H1 (cell line): ENCODE measurements around the gene SYVN1. TPM values are rescaled to one million over a fixed set of nuclear protein-coding genes. Genes with fewer than 3 reads are reported as not detected.

Experiments used
- CTCF ChIA-PET: fragments of 300-600 bp; sonication (Branson Sonifier 250); formaldehyde crosslinking; loops from one replicate; lab custom pipeline; 2021; ENCODE audit not compliant: partially characterized antibody; lab: Charles Lee
- POLR2A ChIA-PET: fragments of 300-600 bp; sonication (Branson Sonifier 250); formaldehyde crosslinking; loops from one replicate; lab custom pipeline; 2021; ENCODE audit warnings: inconsistent platforms; ENCODE audit not compliant: partially characterized antibody; lab: Charles Lee
- DNase-seq, 2 experiments: peaks; one replicate each; pipeline versions ENCODE4 v3.0.0 to v3.0.0-alpha.2; 2010 to 2022; ENCODE audit warnings: low spot score in 2 of 2, low read depth in 1 of 2, mixed read lengths in 1 of 2
- FAIRE-seq: peaks from 2 replicates; lab custom pipeline; 2011; peaks lifted over from hg19 to GRCh38; lab: Jason Lieb, UNC
- H2AFZ ChIP-seq: 2 replicates; pipeline ENCODE4 v1.8.1; 2012; ENCODE audit warnings: low read length, inconsistent platforms
- H2AK5ac ChIP-seq: 2 replicates; pipeline ENCODE4 v1.6.1; 2013; ENCODE audit warnings: low read depth, low read length
- H2BK120ac ChIP-seq: replicated peaks from 2 replicates; pipeline ENCODE3; 2013; ENCODE audit warnings: low read depth, low read length, inconsistent platforms
- H2BK12ac ChIP-seq: 2 replicates; pipeline ENCODE4 v1.6.1; 2013; ENCODE audit warnings: low read depth, low read length
- H2BK15ac ChIP-seq: 2 replicates; pipeline ENCODE4 v1.6.1; 2013; ENCODE audit warnings: low read length
- H2BK20ac ChIP-seq: 2 replicates; pipeline ENCODE4 v1.6.1; 2013; ENCODE audit warnings: low read length
- H2BK5ac ChIP-seq: 2 replicates; pipeline ENCODE4 v1.6.1; 2013; ENCODE audit warnings: low read depth, low read length
- H3K14ac ChIP-seq: 2 replicates; pipeline ENCODE4 v1.6.1; 2013; ENCODE audit warnings: inconsistent platforms; ENCODE audit not compliant: insufficient read length
- H3K18ac ChIP-seq: 2 replicates; pipeline ENCODE4 v1.6.1; 2013; ENCODE audit warnings: low read length; ENCODE audit errors: extremely low read depth
- H3K23ac ChIP-seq: 2 replicates; pipeline ENCODE4 v1.6.1; 2013; ENCODE audit warnings: inconsistent platforms; ENCODE audit not compliant: insufficient read length
- H3K23me2 ChIP-seq: 2 replicates; pipeline ENCODE4 v1.6.1; 2013; ENCODE audit warnings: low read depth, low read length
- H3K27ac ChIP-seq: 2 replicates; pipeline ENCODE4 v1.6.1; 2011; ENCODE audit warnings: low read depth, low read length, inconsistent platforms
- H3K27me3 ChIP-seq, 4 experiments: replicated peaks in 1 of 4; 1 replicate in 1 of 4; 2 replicates in 3 of 4; pipeline versions ENCODE4 v1.6.1 to v1.8.1; 2011 to 2013; ENCODE audit warnings: low read length in 3 of 4, mild to moderate bottlenecking in 3 of 4, inconsistent platforms in 2 of 4, mixed read lengths in 2 of 4, moderate library complexity in 1 of 4; ENCODE audit not compliant: control insufficient read depth in 3 of 4, insufficient read depth in 3 of 4; ENCODE audit errors: extremely low read depth in 1 of 4
- H3K36me3 ChIP-seq, 4 experiments: 2 replicates each; pipeline versions ENCODE4 v1.6.1 to v1.8.1; 2011 to 2013; ENCODE audit warnings: mild to moderate bottlenecking in 4 of 4, low read length in 3 of 4, moderate library complexity in 2 of 4, control low read depth in 1 of 4, inconsistent platforms in 1 of 4; ENCODE audit not compliant: insufficient read depth in 4 of 4, control insufficient read depth in 2 of 4
- H3K4ac ChIP-seq: replicated peaks from 2 replicates; pipeline ENCODE3; 2013; ENCODE audit warnings: low read length, low read depth, mixed read lengths, inconsistent platforms; ENCODE audit not compliant: insufficient read length
- H3K4me1 ChIP-seq, 4 experiments: replicated peaks in 1 of 4; 1 replicate in 1 of 4; 2 replicates in 3 of 4; pipeline versions ENCODE4 v1.6.1 to v1.8.1; 2011 to 2013; ENCODE audit warnings: low read length in 3 of 4, inconsistent platforms in 2 of 4, mixed read lengths in 1 of 4; ENCODE audit not compliant: insufficient read depth in 4 of 4, control insufficient read depth in 3 of 4
- H3K4me2 ChIP-seq, 2 experiments: 2 replicates each; pipeline versions ENCODE4 v1.6.1 to v1.8.1; 2011 to 2013; ENCODE audit warnings: low read depth in 2 of 2, low read length in 2 of 2, control low read depth in 1 of 2, inconsistent platforms in 1 of 2, mild to moderate bottlenecking in 1 of 2; ENCODE audit not compliant: insufficient read depth in 1 of 2
- H3K4me3 ChIP-seq, 4 experiments: fragments of 200-600, 300-600 bp in 1 of 4; sonication (generic), shearing (Covaris generic), sonication (Bioruptor Twin) in 1 of 4; 2 replicates each; pipeline versions ENCODE4 v1.5.1 to v1.8.1; 2011 to 2016; ENCODE audit warnings: low read length in 4 of 4, low read depth in 3 of 4, control low read depth in 2 of 4, inconsistent platforms in 2 of 4, mild to moderate bottlenecking in 2 of 4, mixed read lengths in 1 of 4, moderate library complexity in 1 of 4; ENCODE audit not compliant: insufficient read depth in 2 of 4; ENCODE audit errors: extremely low read depth in 1 of 4
- H3K56ac ChIP-seq: replicated peaks from 2 replicates; pipeline ENCODE3; 2013; ENCODE audit warnings: low read depth, mild to moderate bottlenecking, mixed read lengths, low read length, inconsistent platforms; ENCODE audit not compliant: insufficient read length
- H3K79me1 ChIP-seq: 2 replicates; pipeline ENCODE4 v1.6.1; 2013; ENCODE audit warnings: low read depth, low read length, control low read depth
- H3K79me2 ChIP-seq, 2 experiments: 2 replicates each; pipeline versions ENCODE4 v1.6.1 to v1.8.1; 2012 to 2013; ENCODE audit warnings: low read length in 2 of 2, mild to moderate bottlenecking in 2 of 2, inconsistent platforms in 1 of 2; ENCODE audit not compliant: insufficient read depth in 2 of 2, control insufficient read depth in 1 of 2
- H3K9ac ChIP-seq, 4 experiments: replicated peaks in 1 of 4; 1 replicate in 1 of 4; 2 replicates in 3 of 4; pipeline versions ENCODE4 v1.6.1 to v1.8.1; 2011 to 2013; ENCODE audit warnings: low read depth in 3 of 4, low read length in 3 of 4, control low read depth in 2 of 4, mild to moderate bottlenecking in 2 of 4, moderate library complexity in 2 of 4, inconsistent platforms in 1 of 4; ENCODE audit errors: extremely low read depth in 1 of 4
- H3K9me3 ChIP-seq, 2 experiments: 2 replicates each; pipeline versions ENCODE4 v1.6.1 to v1.8.1; 2012 to 2013; ENCODE audit warnings: mild to moderate bottlenecking in 2 of 2, moderate library complexity in 2 of 2, control low read depth in 1 of 2, inconsistent platforms in 1 of 2, low read depth in 1 of 2, low read length in 1 of 2, mixed read lengths in 1 of 2; ENCODE audit not compliant: insufficient read depth in 2 of 2
- H4K20me1 ChIP-seq, 2 experiments: replicated peaks in 1 of 2; 2 replicates each; pipeline versions ENCODE3 to v1.8.1; 2011 to 2013; ENCODE audit warnings: inconsistent platforms in 2 of 2, low read length in 2 of 2, mild to moderate bottlenecking in 1 of 2; ENCODE audit not compliant: insufficient read depth in 2 of 2, control insufficient read depth in 1 of 2
- H4K5ac ChIP-seq: 2 replicates; pipeline ENCODE4 v1.6.1; 2013; ENCODE audit warnings: low read length, low read depth, mixed read lengths, inconsistent platforms; ENCODE audit not compliant: insufficient read length
- H4K8ac ChIP-seq: 2 replicates; pipeline ENCODE4 v1.8.0; 2013; ENCODE audit warnings: mild to moderate bottlenecking, moderate library complexity, low read length, inconsistent platforms; ENCODE audit not compliant: insufficient read depth; ENCODE audit errors: extremely low read depth
- H4K91ac ChIP-seq: replicated peaks from 2 replicates; pipeline ENCODE3; 2013; ENCODE audit warnings: low read length, mixed read lengths, inconsistent platforms; ENCODE audit not compliant: insufficient read length
- BACH1 ChIP-seq: IDR thresholded peaks from 2 replicates; pipeline ENCODE4 v1.6.1; 2012; ENCODE audit warnings: low read length, improper control_type of control experiment
- CBX5 ChIP-seq: fragments of 300-800, 300-1000 bp; sonication (generic); IDR thresholded peaks from 2 replicates; pipeline ENCODE4 v1.7.1; 2016; ENCODE audit warnings: antibody characterized with exemption, low read length, low read depth
- CHD1 ChIP-seq: IDR thresholded peaks from 2 replicates; pipeline ENCODE4 v1.6.1; 2012; ENCODE audit warnings: low read depth, low read length, improper control_type of control experiment
- CTCF ChIP-seq, 3 experiments: IDR thresholded peaks; 1 replicate in 2 of 3; 2 replicates in 1 of 3; pipeline versions ENCODE4 v1.5.1 to v1.6.1; 2011; ENCODE audit warnings: low read length in 3 of 3, mild to moderate bottlenecking in 3 of 3, inconsistent platforms in 2 of 3, low read depth in 1 of 3, moderate library complexity in 1 of 3; ENCODE audit not compliant: insufficient read depth in 1 of 3; ENCODE audit errors: control extremely low read depth in 1 of 3
- JUND ChIP-seq: IDR thresholded peaks from 2 replicates; pipeline ENCODE4 v1.6.1; 2011; ENCODE audit warnings: mild to moderate bottlenecking, improper control_type of control experiment, low read length
- SIX5 ChIP-seq: IDR thresholded peaks from 2 replicates; pipeline ENCODE4 v1.6.1; 2011; ENCODE audit warnings: mild to moderate bottlenecking, low read depth, low read length
- SP1 ChIP-seq: IDR thresholded peaks from 2 replicates; pipeline ENCODE4 v1.6.1; 2011; ENCODE audit warnings: low read depth, low read length
- SP2 ChIP-seq: IDR thresholded peaks from 2 replicates; pipeline ENCODE4 v1.6.1; 2012; ENCODE audit warnings: mild to moderate bottlenecking, low read length, inconsistent platforms
- SRF ChIP-seq: IDR thresholded peaks from 2 replicates; pipeline ENCODE4 v1.6.1; 2011; ENCODE audit warnings: mild to moderate bottlenecking, low read depth, low read length, moderate library complexity
- SUZ12 ChIP-seq: fragments of 200-600 bp; sonication (generic); IDR thresholded peaks from 2 replicates; pipeline ENCODE4 v1.6.1; 2012; ENCODE audit warnings: mild to moderate bottlenecking, inconsistent platforms, low read length, moderate library complexity, mixed read lengths
- TBP ChIP-seq: IDR thresholded peaks from 2 replicates; pipeline ENCODE4 v1.6.1; 2011; ENCODE audit warnings: low read depth, low read length, improper control_type of control experiment
- TEAD4 ChIP-seq: IDR thresholded peaks from 2 replicates; pipeline ENCODE4 v1.6.1; 2012; ENCODE audit warnings: low read depth, low read length, inconsistent platforms, mixed read lengths
- WGBS, 2 experiments: shearing (Covaris generic) in 1 of 2; methylation state at CpG; one replicate each; pipeline versions ENCODE4 v1.1.6 to v1.1.7; 2013 to 2015; ENCODE audit warnings: low lambda C conversion rate in 2 of 2, mixed read lengths in 2 of 2, inconsistent platforms in 1 of 2, low coverage in 1 of 2, missing lambda C conversion rate in 1 of 2; ENCODE audit not compliant: insufficient replicate concordance in 2 of 2, insufficient coverage in 1 of 2, insufficient read length in 1 of 2; ENCODE audit errors: extremely low coverage in 1 of 2, missing lambda C conversion rate in 1 of 2; 5-methylcytosine and 5-hydroxymethylcytosine counted together
- polyA plus RNA-seq, 7 experiments: library from polyadenylated mRNA; depleted of rRNA in 3 of 7; stranded (reverse) in 5 of 7; unstranded in 2 of 7; fragments of >200 nt in 5 of 7; fragments of 200-250 nt in 2 of 7; gene quantifications; 1 replicate in 5 of 7; 2 replicates in 1 of 7; 4 replicates in 1 of 7; pipeline versions ENCODE4 v1.2.1 to v1.2.3, GENCODE V29; 2011 to 2013; ENCODE audit warnings: missing spikeins in 2 of 7, mixed read lengths in 2 of 7
- total RNA-seq: library from RNA; stranded (reverse); fragmentation: NEBNext Ultra II Directional; extraction: Animal tissue kit (Norgen Biotek cat#: 25700); gene quantifications from 2 replicates; pipeline ENCODE4 v1.2.1, GENCODE V29; 2021

The SYVN1 gene
- total and polyA plus RNA-seq, 2 of the 8 experiments (the other 6 are each of a cell fraction or from before 2014, with no cell fraction given): 27.8 to 29.4 TPM

- no peak overlapping the region for H3K4me2 ChIP-seq
- no peak overlapping the region for H2BK20ac ChIP-seq
- no peak overlapping the region for H3K27ac ChIP-seq
- H3K9me3 ChIP-seq: no peaks in the 10 kb centered on the region
- no peaks in the 10 kb centered on the region for H3K27me3 ChIP-seq
- CTCF ChIA-PET: interaction anchor here (0.7 to 9.5 kb wide), 5 partner anchors 8 to 202 kb away, joined by 3 to 71 read pairs (median 3); partner anchors contain the start of genes CAPN1 and TM7SF2
- H3K79me2 ChIP-seq: peaks cover 0 to 18% of the 10 kb centered on the region in 2 experiments; a peak in 3 of 4 replicates
- peaks cover 0 to 12% of the 10 kb centered on the region in 2 experiments for H4K20me1 ChIP-seq
- H4K5ac ChIP-seq: no peak overlapping the region
- H3K9ac ChIP-seq: no peak overlapping the region
- POLR2A ChIA-PET: interaction anchor here (0.6 to 15.8 kb wide), 10 partner anchors 10 to 243 kb away, joined by 3 to 305 read pairs (median 4); partner anchors contain the start of genes FAU, MRPL49, SPDYC and SYVN1
- H3K4me1 ChIP-seq: no peaks in the 10 kb centered on the region
- no peak overlapping the region for H4K8ac ChIP-seq
- no peak overlapping the region for H3K14ac ChIP-seq
- H3K56ac ChIP-seq: no peak overlapping the region
- no peak overlapping the region for H2BK120ac ChIP-seq
- no peak overlapping the region for H3K18ac ChIP-seq
- H3K4me3 ChIP-seq: no peak overlapping the region
- WGBS, 2 experiments: 90% methylated on average over 5 of the region's 6 CpGs; no CpG with 5 or more reads in 1 of the 2 experiments
- TF ChIP-seq TBP (no peak), SP1 (no peak), CBX5 (no peak), TEAD4 (no peak), SP2 (no peak), CTCF (IDR thresholded peaks at IDR 0.05; ENCODE audit: control extremely low read depth in 1 of 3, insufficient read depth in 1 of 3, low read depth in 1 of 3, low read length in 3 of 3) (no peak), CHD1 (no peak), SRF (no peak), SIX5 (no peak), BACH1 (no peak), JUND (no peak), SUZ12 (no peak)
- H2AFZ ChIP-seq: no peak overlapping the region
- H2BK15ac ChIP-seq: no peak overlapping the region
- DNase-seq (no peak), FAIRE-seq (no peak)
- H3K23ac ChIP-seq: no peak overlapping the region
- H4K91ac ChIP-seq: no peak overlapping the region
- no peak overlapping the region for H2BK5ac ChIP-seq
- no peak overlapping the region for H2AK5ac ChIP-seq
- H2BK12ac ChIP-seq: no peak overlapping the region
- peaks cover 19 to 60% (median 52%) of the 10 kb centered on the region in 4 experiments for H3K36me3 ChIP-seq
- no peak overlapping the region for H3K4ac ChIP-seq
- no peaks in the 10 kb centered on the region; the same call in 1 of the 2 replicates for H3K23me2 ChIP-seq
- peaks cover 6% of the 10 kb centered on the region for H3K79me1 ChIP-seq
Observed at GRCh38 chr11:65126624-65127274, 7.6 kb downstream of the SYVN1 start.
